Large intestine (tissue), 12 donors: ENCODE data around the gene TBC1D22B. TPM values are rescaled to one million over a fixed set of nuclear protein-coding genes. Genes with fewer than 3 reads are reported as not detected.
A peak's percentile ranks its signal among the peaks of the same experiment; 100 is the strongest.

Experiments
- DNase-seq, 2 donors: peaks; one replicate each; pipeline versions ENCODE4 v3.0.0 to v3.0.0-alpha.2; 2013
- H3K27ac ChIP-seq: one replicate; pipeline ENCODE4 v1.5.1; 2013; ENCODE audit warnings: low read length
- H3K27me3 ChIP-seq: 2 replicates; pipeline ENCODE4 v1.6.1; 2013; ENCODE audit warnings: low read length; ENCODE audit not compliant: control insufficient read depth, insufficient read depth
- H3K36me3 ChIP-seq: 2 replicates; pipeline ENCODE4 v1.6.1; 2013; ENCODE audit warnings: low read length; ENCODE audit not compliant: control insufficient read depth, insufficient read depth
- H3K4me1 ChIP-seq: one replicate; pipeline ENCODE4 v1.6.1; 2013; ENCODE audit warnings: low read length; ENCODE audit not compliant: control insufficient read depth, insufficient read depth
- H3K4me3 ChIP-seq: one replicate; pipeline ENCODE4 v1.5.1; 2013; ENCODE audit warnings: low read length
- H3K9me3 ChIP-seq: one replicate; pipeline ENCODE4 v1.6.1; 2013; ENCODE audit warnings: mild to moderate bottlenecking, low read depth, low read length, moderate library complexity; ENCODE audit not compliant: control insufficient read depth
- WGBS: methylation state at CpG from one replicate; pipeline ENCODE4 v1.1.5; 2013; ENCODE audit warnings: low lambda C conversion rate; ENCODE audit not compliant: insufficient coverage; 5-methylcytosine and 5-hydroxymethylcytosine counted together
- long read RNA-seq, 11 donors: transcript quantifications; one replicate each; lab custom pipeline, GENCODE V29; 2026
- polyA plus RNA-seq: library from polyadenylated mRNA; unstranded; fragments of 120-200 nt; gene quantifications from one replicate; pipeline ENCODE4 v1.2.1, GENCODE V29; 2013

TBC1D22B gene
- 7.0 TPM for polyA plus RNA-seq
- long read RNA-seq, donor 1: 0 reads
- long read RNA-seq, donor 2, partial matches to known transcripts: 0 of 1 reads
- long read RNA-seq, donor 2, other reads (novel, unspliced or antisense): 0 of 1 reads
- long read RNA-seq, donor 3, partial matches to known transcripts: 0 of 1 reads
- long read RNA-seq, donor 3, other reads (novel, unspliced or antisense): 0 of 1 reads
- long read RNA-seq, donor 4: 0 reads
- long read RNA-seq, donor 5, partial matches to known transcripts: 0 of 2 reads
- long read RNA-seq, donor 5, other reads (novel, unspliced or antisense): 0 of 2 reads
- long read RNA-seq, donor 6, partial matches to known transcripts: 0 of 1 reads
- long read RNA-seq, donor 6, other reads (novel, unspliced or antisense): 0 of 1 reads
- long read RNA-seq, donor 7: 0 reads
- long read RNA-seq, donor 8: 0 reads
- long read RNA-seq, donor 9: 0 reads
- long read RNA-seq, donor 10, partial matches to known transcripts: 0 of 1 reads
- long read RNA-seq, donor 10, other reads (novel, unspliced or antisense): 0 of 1 reads
- long read RNA-seq, donor 11: 0 reads

- peak; percentile 96 to 98 for DNase-seq
- WGBS: no CpG with 5 or more reads among the region's 45 CpGs
- Histone ChIP-seq H3K4me1 (peaks cover 5% of the 10 kb centered on the region), H3K4me3 (peak within 1 kb of the TSS; percentile 81), H3K9me3 (no peaks in the 10 kb centered on the region), H3K27me3 (no peaks in the 10 kb centered on the region), H3K36me3 (no peaks in the 10 kb centered on the region), H3K27ac (peak within 1 kb of the TSS; percentile 59)
Observed at GRCh38 chr6:37257634-37258404, at the start of gene TBC1D22B, which contains the start of gene TMEM217. Gene TBC1D22B (plus strand): TSS chr6:37257772. CDS start chr6:37257918, 146 bp downstream. Gene TMEM217 (minus strand): TSS chr6:37258144. CDS start chr6:37219030, 39,114 bp downstream.

DNA sequence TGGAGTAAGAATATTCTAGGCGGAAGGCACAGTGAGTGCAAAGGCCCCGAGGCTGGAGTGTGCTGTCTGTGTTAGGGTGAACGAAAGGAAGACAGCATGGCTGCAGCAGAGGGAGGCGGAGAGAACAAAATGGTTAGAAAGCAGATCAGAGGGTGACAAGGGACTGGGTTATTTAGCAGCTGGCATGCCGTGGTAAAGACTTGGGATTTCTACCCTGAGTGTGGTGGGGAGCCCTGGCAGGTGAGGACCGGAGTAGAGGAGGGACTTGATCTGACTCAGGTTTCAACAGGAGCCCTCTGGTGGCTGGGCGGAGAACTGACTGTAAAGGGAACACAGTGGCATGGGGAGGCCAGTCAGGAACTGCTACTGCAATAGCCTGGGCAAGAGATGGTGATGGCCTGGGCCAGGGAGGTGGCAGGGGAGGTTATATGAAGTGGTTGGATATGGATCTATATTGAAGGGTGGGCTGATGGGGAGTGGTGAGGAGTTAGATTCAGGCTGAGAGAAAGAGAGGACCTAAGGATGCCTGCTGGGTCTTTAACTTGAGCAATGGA is 49.6 kb upstream of the TBC1D22B start:
- DNase-seq: peak; percentile 73 to 75
- Histone ChIP-seq H3K27me3 (no peaks in the 10 kb centered on the region), H3K27ac (no peak overlapping the region), H3K36me3 (no peaks in the 10 kb centered on the region), H3K9me3 (no peaks in the 10 kb centered on the region), H3K4me3 (no peak overlapping the region), H3K4me1 (peaks cover 20% of the 10 kb centered on the region)
- WGBS: 100% methylated on average over 2 of the region's 7 CpGs

GRCh38 chr6:37208793-37209192 is 48.8 kb upstream of the TBC1D22B start:
- 100% methylated on average over 1 of the region's 7 CpGs for WGBS
- Histone ChIP-seq H3K27ac (no peak overlapping the region), H3K4me1 (peaks cover 13% of the 10 kb centered on the region), H3K27me3 (no peaks in the 10 kb centered on the region), H3K36me3 (no peaks in the 10 kb centered on the region), H3K9me3 (no peaks in the 10 kb centered on the region), H3K4me3 (no peak overlapping the region)
- no peak for DNase-seq

- no peaks in the 10 kb centered on the region for H3K36me3 ChIP-seq
- H3K4me1 ChIP-seq: peaks cover 10% of the 10 kb centered on the region
- H3K9me3 ChIP-seq: no peaks in the 10 kb centered on the region
- no peaks in the 10 kb centered on the region for H3K27me3 ChIP-seq
- no CpG with 5 or more reads among the region's 12 CpGs for WGBS
- H3K4me3 ChIP-seq: no peak overlapping the region
- DNase-seq: no peak
- no peak overlapping the region for H3K27ac ChIP-seq
Observed at GRCh38 chr6:37209461-37210205, 47.9 kb upstream of the TBC1D22B start.

DNA sequence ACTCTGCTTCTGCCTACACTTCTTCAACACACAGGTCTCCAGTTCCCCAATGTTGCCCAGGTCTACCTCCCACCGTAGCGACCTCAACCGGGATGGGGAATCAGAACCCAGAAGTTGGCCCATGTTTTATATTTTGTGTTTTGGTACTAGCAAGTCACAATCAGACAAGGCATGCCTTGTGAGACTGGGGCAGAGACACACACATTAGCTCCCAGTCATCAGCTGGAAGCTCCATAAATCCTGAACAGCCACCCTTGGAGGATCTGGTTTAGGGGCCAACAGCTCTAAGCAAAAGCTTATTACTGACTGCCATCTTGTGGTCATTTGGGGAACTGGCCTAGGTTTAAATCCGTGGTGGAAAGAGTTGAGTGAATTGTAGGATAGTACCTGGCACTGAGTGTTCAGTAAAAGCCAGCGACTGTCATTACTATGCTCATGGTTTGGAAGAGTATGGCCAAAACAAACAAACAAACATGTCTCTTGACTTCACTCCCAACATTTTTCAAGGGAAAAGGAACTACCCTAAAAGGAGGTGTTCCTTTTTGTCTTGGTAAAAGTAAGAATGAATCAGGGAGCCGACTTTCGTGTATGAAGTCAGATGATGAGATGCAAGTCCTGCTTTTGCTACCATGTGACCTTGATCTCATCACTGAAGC is 47.1 kb upstream of the TBC1D22B start:
- no peak overlapping the region for H3K27ac ChIP-seq
- WGBS: no CpG with 5 or more reads among the region's 7 CpGs
- peak; percentile 64 to 74 for DNase-seq
- H3K4me3 ChIP-seq: no peak overlapping the region
- H3K4me1 ChIP-seq: peaks cover 2% of the 10 kb centered on the region
- H3K9me3 ChIP-seq: no peaks in the 10 kb centered on the region
- no peaks in the 10 kb centered on the region for H3K36me3 ChIP-seq
- no peaks in the 10 kb centered on the region for H3K27me3 ChIP-seq

DNA sequence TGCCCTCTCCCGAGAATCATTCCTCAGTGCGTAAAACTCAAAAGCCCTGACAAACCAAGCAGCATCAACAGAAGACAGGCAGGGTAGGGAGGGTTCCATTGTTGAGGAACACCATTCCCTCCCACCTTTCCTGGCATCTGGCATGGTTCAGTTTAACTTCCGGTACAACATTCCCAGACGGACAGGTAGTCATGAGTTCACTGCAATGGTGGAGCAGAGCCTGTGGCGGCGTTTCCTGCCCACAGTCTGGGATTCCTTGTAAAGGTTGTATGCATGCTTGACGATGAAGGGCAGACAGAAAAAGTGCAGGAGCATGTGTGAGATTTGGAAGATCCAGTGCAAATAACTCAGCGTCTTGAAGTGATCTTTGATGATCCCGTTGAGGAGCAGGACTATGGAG is 45.3 kb upstream of the TBC1D22B start:
- WGBS: 90% methylated on average over 2 of the region's 9 CpGs
- Histone ChIP-seq H3K4me3 (no peak overlapping the region), H3K27me3 (no peaks in the 10 kb centered on the region)

DNA sequence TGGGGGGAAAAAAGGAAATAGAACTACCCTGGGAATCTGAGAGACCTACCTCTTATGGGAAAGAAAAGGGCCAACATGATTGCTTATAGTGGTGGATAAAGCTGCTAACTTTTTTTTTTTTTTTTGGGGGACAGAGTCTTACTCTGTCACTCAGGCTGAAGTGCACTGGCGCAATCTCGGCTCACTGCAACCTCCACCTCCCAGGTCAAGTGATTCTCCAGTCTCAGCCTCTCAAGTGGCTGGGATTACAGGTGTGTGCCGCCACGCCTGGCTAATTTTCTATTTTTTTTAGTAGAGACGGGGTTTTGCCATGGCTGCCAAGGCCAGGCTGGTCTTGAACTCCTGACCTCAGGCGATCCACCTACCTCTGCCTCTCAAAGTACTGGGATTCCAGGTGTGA is 39.5 kb upstream of the TBC1D22B start:
- Histone ChIP-seq H3K4me3 (no peak overlapping the region), H3K9me3 (no peaks in the 10 kb centered on the region), H3K36me3 (no peaks in the 10 kb centered on the region), H3K4me1 (no peaks in the 10 kb centered on the region), H3K27ac (no peak overlapping the region), H3K27me3 (no peaks in the 10 kb centered on the region)
- no CpG with 5 or more reads among the region's 6 CpGs for WGBS
- DNase-seq: no peak

More for the DNA sequence above, 45.3 kb upstream of the TBC1D22B start:
- Histone ChIP-seq H3K4me1 (no peaks in the 10 kb centered on the region), H3K27ac (no peak overlapping the region), H3K9me3 (no peaks in the 10 kb centered on the region), H3K36me3 (no peaks in the 10 kb centered on the region)
- no peak for DNase-seq

DNA sequence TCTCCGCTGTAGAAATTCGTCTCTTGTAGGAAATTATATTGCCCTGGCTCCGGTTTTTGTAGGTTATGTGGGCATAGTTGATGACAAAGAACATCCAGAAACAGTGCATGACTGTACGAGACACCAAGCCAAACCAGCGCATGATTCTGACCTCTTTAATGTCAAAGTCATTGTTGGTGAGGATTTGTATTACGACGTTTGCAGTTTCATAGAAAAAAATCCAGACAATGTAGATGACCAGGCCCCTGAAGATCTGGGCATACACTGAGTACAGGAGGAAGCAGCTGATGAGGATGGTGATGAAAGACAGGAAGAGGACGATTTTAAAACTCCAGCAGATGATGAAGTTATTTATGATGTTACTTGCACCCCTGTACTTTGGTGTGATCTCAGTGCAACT is 39.1 kb upstream of the TBC1D22B start:
- H3K4me1 ChIP-seq: no peaks in the 10 kb centered on the region
- WGBS: 80% methylated on average over 1 of the region's 8 CpGs

GRCh38 chr6:37221585-37222124 is 35.9 kb upstream of the TBC1D22B start:
- no peak for DNase-seq
- peak overlapping the region; percentile 61 for H3K4me3 ChIP-seq
- H3K9me3 ChIP-seq: no peaks in the 10 kb centered on the region

More for the DNA sequence above, 39.1 kb upstream of the TBC1D22B start:
- H3K4me3 ChIP-seq: no peak overlapping the region
- H3K9me3 ChIP-seq: no peaks in the 10 kb centered on the region
- no peaks in the 10 kb centered on the region for H3K27me3 ChIP-seq
- H3K27ac ChIP-seq: no peak overlapping the region
- DNase-seq: no peak
- no peaks in the 10 kb centered on the region for H3K36me3 ChIP-seq

More at GRCh38 chr6:37221585-37222124, 35.9 kb upstream of the TBC1D22B start:
- H3K27me3 ChIP-seq: no peaks in the 10 kb centered on the region
- no peaks in the 10 kb centered on the region for H3K36me3 ChIP-seq
- H3K27ac ChIP-seq: peak overlapping the region; percentile 10
- H3K4me1 ChIP-seq: no peaks in the 10 kb centered on the region
- no CpG with 5 or more reads among the region's 6 CpGs for WGBS
